NCI-H748 treated with DMSO at 0.1 percent for 48 hours (cell line): Measurements from ENCODE around the gene BBS12.

Experiments used
- DNase-seq: peaks from one replicate; lab custom pipeline; 2025; lab: John Stamatoyannopoulos, UW

Gene BBS12

DNA sequence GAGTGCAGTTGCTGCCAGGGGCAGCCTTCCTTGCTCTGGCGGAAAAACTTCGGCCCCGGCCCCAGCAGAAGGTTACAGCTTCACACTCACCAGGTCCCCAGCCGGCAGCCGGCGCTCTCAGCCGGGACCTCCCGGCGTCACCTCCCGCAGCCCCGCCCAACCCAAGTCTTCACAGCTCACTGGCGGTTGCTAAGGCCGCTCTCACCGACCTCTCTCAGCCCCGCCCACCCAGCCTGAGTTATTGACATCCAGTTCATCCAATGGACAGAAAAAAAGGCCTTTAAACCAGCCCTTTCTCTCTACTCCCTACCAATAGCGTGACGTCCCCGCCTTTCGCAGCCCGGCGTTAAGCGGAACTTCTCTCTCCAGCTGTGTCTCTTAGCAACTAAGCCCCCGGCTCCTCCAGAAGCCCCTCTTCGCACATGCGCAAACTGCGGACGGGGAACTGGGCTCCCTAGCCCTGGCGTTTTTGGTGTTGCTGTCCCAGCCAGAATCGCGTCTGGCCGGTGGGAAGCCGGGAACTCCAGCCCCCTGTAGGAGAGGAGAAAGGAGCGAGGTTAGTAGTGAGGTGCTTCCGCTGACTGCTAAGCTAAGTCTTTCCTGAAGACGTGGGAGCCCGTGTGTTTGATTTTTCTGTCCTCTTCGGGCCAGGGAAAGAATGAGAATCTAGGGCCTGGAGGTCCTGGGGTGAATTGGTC, at the start of gene BBS12:
BBS12 (plus strand) TSS at position 376 of the 698 bp plus-strand sequence. CDS start 9,189 bp downstream, outside the sequence.
- peak; percentile 86 for DNase-seq

GRCh38 chr4:122686691-122687090, 45.8 kb upstream of the BBS12 start:
- no peak for DNase-seq

DNA sequence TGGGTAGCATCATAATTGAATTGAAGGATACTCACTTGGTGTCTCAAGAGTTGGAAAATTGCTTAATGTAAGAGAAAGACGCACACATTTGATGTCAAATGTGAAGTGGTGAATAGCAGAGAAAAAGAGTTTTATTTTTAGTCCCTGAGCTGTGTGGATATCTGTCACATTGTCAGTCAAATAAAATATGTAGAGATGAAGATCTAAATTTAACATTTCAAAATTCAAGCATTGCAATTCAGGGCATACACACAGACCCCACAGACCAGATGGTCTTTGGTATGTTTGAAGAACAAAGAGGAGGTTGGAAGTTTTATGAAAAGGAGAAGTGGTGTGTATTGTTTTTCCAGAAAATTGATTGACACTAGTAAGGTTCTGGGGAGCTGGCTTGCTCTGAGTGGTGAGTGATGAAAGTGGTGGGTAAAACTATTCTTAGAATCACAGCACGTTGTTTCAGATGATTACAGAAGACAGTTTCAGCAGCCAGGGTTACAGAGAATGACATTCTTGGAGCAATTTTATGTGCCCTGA, 44.9 kb upstream of the BBS12 start:
- DNase-seq: no peak

GRCh38 chr4:122688529-122689140, 43.9 kb upstream of the BBS12 start:
- DNase-seq: no peak

DNA sequence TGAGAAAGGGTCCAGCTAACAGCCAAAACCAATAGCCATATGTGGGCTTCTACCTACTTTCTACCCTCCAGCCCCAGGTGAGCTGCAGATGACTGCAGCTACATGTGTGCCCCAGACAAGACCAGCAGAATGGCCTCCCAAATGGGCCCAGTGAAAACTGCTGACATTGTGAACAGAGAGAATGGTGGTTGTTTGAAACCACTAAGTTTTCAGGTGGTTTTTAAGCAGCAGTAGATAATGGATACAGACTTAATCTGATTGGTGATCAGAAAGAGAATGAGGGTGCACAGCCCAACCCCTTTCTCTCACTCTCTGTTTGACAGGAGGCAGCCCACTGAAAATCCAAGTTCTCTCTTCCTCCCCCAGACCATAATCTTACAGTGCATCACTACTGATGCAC, 42.5 kb upstream of the BBS12 start:
- DNase-seq: no peak

DNA sequence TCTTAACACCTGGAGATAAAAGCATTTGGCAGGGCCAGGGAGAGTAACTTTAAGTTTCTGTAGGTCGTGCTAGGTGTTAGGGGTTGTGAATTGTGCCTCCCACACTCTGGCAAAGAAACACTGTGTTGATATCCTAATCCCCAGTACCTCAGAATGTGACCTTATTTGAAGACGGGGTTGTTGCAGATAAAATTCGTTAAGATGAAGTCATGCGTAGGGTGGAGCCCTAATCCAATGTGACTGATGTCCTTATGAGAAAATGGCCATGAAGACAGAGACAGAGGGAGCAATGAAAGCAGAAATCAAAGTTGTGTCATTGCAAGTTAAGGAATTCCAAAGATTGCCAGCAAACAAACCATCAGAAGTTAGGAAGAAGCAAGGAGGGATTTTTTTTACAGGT, 40.5 kb upstream of the BBS12 start:
- no peak for DNase-seq

- no peak for DNase-seq
Observed at GRCh38 chr4:122692641-122693520, 39.6 kb upstream of the BBS12 start.

DNA sequence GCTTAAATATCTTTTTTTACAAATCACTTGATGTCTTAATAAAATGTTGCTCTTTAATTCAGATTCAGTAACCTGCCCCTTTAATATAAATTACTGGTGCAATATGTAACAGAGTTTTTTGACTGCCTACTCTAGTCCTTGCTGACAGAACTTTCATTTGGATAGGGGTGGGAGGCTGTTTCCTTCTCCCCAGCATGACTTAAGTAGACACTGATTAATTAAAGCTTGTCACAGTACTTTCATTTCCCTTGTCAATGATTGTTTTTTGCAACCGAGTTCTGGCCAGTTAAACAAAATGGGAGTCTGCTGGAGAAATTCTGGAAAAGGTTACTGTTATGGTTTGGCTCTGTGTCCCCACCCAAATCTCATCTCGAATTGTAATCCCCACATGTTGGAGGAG, 37.3 kb upstream of the BBS12 start:
- no peak for DNase-seq

DNA sequence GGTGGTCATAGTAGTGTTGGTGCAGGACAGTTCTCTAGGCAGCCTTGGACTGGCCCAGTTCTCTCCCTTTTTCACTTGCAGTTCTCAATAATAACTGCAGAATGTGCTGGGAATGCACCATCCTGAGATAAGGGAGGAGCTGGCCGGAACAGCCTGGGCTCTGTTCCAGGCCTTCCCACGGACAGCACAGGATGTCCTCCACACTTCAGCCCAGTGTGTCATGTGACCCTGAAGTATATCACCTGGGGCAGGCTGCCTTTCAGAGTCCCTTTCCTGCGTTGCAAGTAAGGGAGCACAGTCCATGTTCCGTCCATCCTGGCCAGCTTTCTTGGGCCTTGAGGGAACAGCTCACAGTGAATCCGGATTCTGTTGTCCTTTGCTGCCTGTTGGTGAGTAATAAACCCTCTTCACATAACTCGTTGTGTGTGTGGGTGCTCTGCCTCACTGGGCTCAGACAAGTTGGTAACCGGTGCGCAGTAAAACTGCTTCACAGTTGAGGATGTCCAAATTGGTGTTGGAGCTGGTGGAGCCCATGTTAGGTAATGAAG, 32.3 kb upstream of the BBS12 start:
- DNase-seq: no peak

- no peak for DNase-seq
Observed at GRCh38 chr4:122701061-122701460, 31.4 kb upstream of the BBS12 start.

GRCh38 chr4:122701965-122702364, 30.5 kb upstream of the BBS12 start:
- DNase-seq: no peak

DNA sequence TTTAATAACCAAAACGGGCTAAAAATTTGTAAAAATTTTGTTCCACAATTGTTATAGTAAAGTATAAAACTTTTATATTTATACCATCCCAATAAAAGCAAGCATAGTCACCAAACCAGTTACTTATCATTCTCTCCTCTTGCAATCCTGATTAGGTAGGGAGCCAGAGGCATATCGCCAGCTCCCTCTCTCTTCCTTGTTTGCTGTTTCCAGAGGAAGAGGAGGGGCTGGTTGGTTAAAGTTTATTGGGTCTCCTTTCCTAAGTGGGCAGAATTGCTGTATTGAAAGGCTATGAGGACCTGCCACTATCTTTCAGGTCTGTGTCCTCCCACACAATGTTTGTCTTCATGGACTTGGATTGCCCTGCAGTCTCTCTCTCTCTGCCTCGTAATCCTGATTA, 29.6 kb upstream of the BBS12 start:
- DNase-seq: no peak

- no peak for DNase-seq
Observed at GRCh38 chr4:122703868-122704267, 28.6 kb upstream of the BBS12 start.

- DNase-seq: no peak
Observed at GRCh38 chr4:122705009-122705408, 27.5 kb upstream of the BBS12 start.

- DNase-seq: no peak
Observed at GRCh38 chr4:122705547-122706117, 26.9 kb upstream of the BBS12 start.

- DNase-seq: no peak
Observed at GRCh38 chr4:122706511-122706910, 26.0 kb upstream of the BBS12 start.

DNA sequence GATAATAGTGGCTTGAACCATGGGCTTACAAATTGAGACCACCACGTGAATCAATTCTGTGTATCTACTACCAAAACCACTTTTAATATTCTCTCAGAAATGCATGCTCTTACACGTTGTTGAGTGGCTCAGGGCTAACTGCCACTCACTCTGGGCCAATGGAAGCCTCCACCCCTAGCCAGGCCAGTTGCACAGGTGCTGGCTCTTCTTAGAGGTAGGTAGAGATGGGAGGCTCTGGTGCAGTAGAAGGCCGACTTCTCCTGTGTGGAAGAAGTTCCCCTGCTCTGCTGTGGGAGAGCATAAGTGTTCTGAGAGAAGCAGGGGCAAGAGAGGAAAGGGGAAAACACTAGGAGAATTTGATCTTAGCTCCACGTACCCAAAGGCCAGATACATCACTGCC, 25.0 kb upstream of the BBS12 start:
- DNase-seq: no peak

- DNase-seq: no peak
Observed at GRCh38 chr4:122709236-122709635, 23.3 kb upstream of the BBS12 start.

DNA sequence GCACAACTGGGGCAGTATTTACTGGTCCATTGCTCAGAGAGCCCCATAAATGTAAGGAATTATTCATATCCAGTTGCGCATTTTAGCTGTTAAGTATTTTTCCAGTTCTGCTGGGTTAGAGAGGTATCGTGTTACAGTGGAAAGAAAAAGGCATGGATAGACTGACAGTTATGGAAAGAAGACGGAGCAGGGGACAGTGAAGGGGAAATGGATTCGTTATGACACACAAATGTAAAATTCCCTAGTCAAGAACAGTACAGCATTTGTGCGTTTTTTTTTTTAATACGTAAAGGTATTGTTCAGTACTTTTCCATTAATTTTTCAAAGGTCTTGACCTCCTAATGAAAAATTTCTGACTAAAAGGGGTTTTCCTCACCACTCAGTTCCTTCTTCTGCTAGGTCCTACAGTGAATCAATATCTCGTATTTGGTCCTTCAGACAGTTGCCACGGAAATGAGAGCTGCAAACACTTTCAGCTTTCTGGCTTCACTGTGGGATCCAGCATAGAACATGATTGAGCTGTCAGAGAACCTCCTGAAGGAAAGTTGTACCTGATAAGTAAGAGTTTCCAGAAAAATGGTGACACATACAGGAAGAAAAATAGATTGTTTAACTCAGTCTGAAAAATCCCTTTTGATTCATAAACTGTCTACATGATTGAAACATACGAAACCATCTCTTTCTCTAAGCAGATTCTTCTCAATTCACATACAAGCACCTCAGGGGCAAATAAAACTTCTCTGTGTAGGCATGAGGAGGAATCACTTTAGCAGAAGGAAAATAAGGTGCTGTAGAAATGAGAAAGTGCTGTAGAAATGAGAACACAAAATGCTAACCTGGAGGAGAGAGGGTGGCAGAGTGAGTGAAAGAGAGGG, 21.8 kb upstream of the BBS12 start:
- DNase-seq: no peak

DNA sequence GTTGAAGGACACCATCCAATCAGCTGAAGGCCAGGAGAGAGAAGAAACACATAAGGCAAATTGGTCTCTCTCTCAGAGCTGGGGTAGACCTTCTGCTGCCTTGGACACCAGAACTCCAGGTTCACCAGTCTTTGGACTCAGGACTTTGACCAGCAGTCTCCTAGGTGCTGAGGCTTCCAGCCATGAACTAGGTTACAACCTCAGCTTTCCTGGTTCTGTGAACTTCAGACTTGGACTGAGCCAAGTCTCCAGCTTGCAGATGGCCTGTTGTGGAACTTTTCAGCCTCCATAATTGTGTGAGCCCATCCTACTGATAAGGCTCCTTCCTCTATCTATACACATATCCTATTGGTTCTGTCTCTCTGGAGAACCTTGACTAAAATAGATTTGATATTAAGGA, 20.6 kb upstream of the BBS12 start:
- no peak for DNase-seq

GRCh38 chr4:122712782-122713181, 19.7 kb upstream of the BBS12 start:
- DNase-seq: no peak
